ENCODE results near the gene FST. TPM values are rescaled to one million over a fixed set of nuclear protein-coding genes. Genes with fewer than 3 reads are reported as not detected.

Gene FST
- total and polyA plus RNA-seq, 2 of the 13 experiments (the other 11 are each of a cell fraction or from before 2014, with no cell fraction given) = 38.6 to 136 TPM

DNA sequence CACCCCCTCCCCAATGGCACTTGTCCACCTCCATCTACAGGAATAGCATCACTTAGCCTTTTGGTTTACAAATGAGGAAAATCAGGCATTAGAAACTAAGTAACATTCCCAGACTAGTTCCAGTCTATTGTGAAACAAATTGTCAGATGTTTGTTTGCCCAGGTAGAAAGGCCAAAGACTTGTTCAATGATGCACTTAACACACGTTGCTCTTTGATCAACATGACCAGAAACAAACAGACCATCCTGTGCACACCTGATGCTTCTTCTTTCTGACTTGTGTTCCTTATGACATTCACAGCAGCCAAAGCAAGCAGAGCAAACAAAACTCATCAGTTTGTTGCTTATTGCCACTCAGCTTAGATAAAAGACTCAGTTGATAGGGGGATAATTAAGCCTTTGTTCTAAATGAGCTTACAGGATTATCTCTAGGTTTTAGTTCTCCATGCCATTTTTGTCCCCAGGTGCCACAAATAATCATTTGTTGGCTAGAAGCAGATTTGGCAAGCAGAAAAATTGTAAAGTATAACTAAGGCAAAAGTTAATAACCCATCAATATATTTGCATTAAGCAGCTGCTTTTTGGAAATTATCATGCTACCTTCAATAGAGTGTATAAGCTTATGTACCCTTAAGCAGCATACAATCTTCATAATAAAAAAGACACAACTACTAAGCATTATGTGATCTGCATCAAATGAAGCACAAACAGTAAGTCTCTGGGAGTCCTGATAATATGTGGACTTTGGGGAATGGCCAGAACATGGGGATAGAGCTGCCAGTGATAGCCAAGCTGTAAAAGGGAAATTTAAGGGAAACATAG is 26.3 kb upstream of the FST start (continued):
- TF ChIP-seq, protein P1, sequence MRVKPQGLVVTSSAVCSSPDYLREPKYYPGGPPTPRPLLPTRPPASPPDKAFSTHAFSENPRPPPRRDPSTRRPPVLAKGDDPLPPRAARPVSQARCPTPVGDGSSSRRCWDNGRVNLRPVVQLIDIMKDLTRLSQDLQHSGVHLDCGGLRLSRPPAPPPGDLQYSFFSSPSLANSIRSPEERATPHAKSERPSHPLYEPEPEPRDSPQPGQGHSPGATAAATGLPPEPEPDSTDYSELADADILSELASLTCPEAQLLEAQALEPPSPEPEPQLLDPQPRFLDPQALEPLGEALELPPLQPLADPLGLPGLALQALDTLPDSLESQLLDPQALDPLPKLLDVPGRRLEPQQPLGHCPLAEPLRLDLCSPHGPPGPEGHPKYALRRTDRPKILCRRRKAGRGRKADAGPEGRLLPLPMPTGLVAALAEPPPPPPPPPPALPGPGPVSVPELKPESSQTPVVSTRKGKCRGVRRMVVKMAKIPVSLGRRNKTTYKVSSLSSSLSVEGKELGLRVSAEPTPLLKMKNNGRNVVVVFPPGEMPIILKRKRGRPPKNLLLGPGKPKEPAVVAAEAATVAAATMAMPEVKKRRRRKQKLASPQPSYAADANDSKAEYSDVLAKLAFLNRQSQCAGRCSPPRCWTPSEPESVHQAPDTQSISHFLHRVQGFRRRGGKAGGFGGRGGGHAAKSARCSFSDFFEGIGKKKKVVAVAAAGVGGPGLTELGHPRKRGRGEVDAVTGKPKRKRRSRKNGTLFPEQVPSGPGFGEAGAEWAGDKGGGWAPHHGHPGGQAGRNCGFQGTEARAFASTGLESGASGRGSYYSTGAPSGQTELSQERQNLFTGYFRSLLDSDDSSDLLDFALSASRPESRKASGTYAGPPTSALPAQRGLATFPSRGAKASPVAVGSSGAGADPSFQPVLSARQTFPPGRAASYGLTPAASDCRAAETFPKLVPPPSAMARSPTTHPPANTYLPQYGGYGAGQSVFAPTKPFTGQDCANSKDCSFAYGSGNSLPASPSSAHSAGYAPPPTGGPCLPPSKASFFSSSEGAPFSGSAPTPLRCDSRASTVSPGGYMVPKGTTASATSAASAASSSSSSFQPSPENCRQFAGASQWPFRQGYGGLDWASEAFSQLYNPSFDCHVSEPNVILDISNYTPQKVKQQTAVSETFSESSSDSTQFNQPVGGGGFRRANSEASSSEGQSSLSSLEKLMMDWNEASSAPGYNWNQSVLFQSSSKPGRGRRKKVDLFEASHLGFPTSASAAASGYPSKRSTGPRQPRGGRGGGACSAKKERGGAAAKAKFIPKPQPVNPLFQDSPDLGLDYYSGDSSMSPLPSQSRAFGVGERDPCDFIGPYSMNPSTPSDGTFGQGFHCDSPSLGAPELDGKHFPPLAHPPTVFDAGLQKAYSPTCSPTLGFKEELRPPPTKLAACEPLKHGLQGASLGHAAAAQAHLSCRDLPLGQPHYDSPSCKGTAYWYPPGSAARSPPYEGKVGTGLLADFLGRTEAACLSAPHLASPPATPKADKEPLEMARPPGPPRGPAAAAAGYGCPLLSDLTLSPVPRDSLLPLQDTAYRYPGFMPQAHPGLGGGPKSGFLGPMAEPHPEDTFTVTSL (CRISPR knock-in tag; IDR thresholded peaks at IDR 0.05; ENCODE audit: borderline replicate concordance) = peak; percentile 87; the same call in 1 of the 2 replicates
- no peak for TF ChIP-seq KDM1A (CRISPR knock-in tag; IDR thresholded peaks at IDR 0.05)
- TF ChIP-seq, protein P2, sequence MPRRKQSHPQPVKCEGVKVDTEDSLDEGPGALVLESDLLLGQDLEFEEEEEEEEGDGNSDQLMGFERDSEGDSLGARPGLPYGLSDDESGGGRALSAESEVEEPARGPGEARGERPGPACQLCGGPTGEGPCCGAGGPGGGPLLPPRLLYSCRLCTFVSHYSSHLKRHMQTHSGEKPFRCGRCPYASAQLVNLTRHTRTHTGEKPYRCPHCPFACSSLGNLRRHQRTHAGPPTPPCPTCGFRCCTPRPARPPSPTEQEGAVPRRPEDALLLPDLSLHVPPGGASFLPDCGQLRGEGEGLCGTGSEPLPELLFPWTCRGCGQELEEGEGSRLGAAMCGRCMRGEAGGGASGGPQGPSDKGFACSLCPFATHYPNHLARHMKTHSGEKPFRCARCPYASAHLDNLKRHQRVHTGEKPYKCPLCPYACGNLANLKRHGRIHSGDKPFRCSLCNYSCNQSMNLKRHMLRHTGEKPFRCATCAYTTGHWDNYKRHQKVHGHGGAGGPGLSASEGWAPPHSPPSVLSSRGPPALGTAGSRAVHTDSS (CRISPR knock-in tag; conservative IDR thresholded peaks at IDR 0.05) = no peak
- no peak for TF ChIP-seq ZBTB20 (CRISPR knock-in tag; IDR thresholded peaks at IDR 0.05; ENCODE audit: borderline replicate concordance, low read depth)
- peak; percentile 43; the same call in 1 of the 2 replicates for TF ChIP-seq NCOA2 (CRISPR knock-in tag; IDR thresholded peaks at IDR 0.05)
- peak; percentile 23 for TF ChIP-seq HNRNPK (IDR thresholded peaks at IDR 0.05; ENCODE audit: low read depth, low read length, poor library complexity, severe bottlenecking)
- no peak for TF ChIP-seq E2F5 (CRISPR knock-in tag; conservative IDR thresholded peaks at IDR 0.05)
- TF ChIP-seq JARID2 (CRISPR knock-in tag; IDR thresholded peaks at IDR 0.05; ENCODE audit: insufficient replicate concordance) = no peak
- peak; percentile 87 for TF ChIP-seq NR2F2 (IDR thresholded peaks at IDR 0.05; ENCODE audit: borderline replicate concordance, low read depth)
- no peak for TF ChIP-seq ZNF337 (CRISPR knock-in tag; IDR thresholded peaks at IDR 0.05; ENCODE audit: borderline replicate concordance, low read depth)
- TF ChIP-seq ERF (CRISPR knock-in tag; IDR thresholded peaks at IDR 0.05) = 0 out of 2 replicates have a peak, but pooled peaks have one; percentile 35
- peak; percentile 55; the same call in 1 of the 2 replicates for TF ChIP-seq HDAC1 (CRISPR knock-in tag; IDR thresholded peaks at IDR 0.05)
- TF ChIP-seq TBX2 (CRISPR knock-in tag; IDR thresholded peaks at IDR 0.05; ENCODE audit: borderline replicate concordance) = peak; percentile 74; the same call in 1 of the 2 replicates
- no peak for TF ChIP-seq SRF (IDR thresholded peaks at IDR 0.05; ENCODE audit: low read depth, low read length)
- no peak; the same call in 1 of the 2 replicates for TF ChIP-seq MYPOP (CRISPR knock-in tag; IDR thresholded peaks at IDR 0.05)
- TF ChIP-seq NR2F6 (IDR thresholded peaks at IDR 0.05) = peak; percentile 74
- TF ChIP-seq NR2F6 (CRISPR knock-in tag; IDR thresholded peaks at IDR 0.05) = peak; percentile 52
- TF ChIP-seq TEAD3 (CRISPR knock-in tag; optimal IDR thresholded peaks at IDR 0.05; ENCODE audit: borderline replicate concordance) = peak; percentile 78
- peak; percentile 90 for TF ChIP-seq ZSCAN22 (CRISPR knock-in tag; IDR thresholded peaks at IDR 0.05)
- peak; percentile 79; the same call in 1 of the 2 replicates for TF ChIP-seq FOXJ3 (CRISPR knock-in tag; IDR thresholded peaks at IDR 0.05; ENCODE audit: borderline replicate concordance)
- no peak for TF ChIP-seq ZNF75D (CRISPR knock-in tag; IDR thresholded peaks at IDR 0.05; ENCODE audit: borderline replicate concordance)

Measured in HepG2 (cell line).